ENCODE data around the gene TLE4.

The TLE4 gene

GRCh38 chr9:79682076-79682736, 110.4 kb downstream of the TLE4 start:
- no peak overlapping the region for H3K27ac ChIP-seq
- no peaks in the 10 kb centered on the region for H3K27me3 ChIP-seq (replicated peaks)
- DNase-seq, result no peak
- in situ Hi-C loops (cut with HindIII; ENCODE audit: low pct_ligation_motif_present, low sequenced_read_pairs), result no loop called here
- no peak overlapping the region for H3K4me3 ChIP-seq (ENCODE audit: low read depth, low read length)
- no peak for TF ChIP-seq CTCF (IDR thresholded peaks at IDR 0.05; ENCODE audit: low read depth, low read length, missing control alignments)
- H3K36me3 ChIP-seq (replicated peaks), result no peaks in the 10 kb centered on the region

GRCh38 chr9:79684059-79684458, 112.3 kb downstream of the TLE4 start:
- no peak for TF ChIP-seq CTCF (IDR thresholded peaks at IDR 0.05; ENCODE audit: low read depth, low read length, missing control alignments)
- H3K4me3 ChIP-seq (ENCODE audit: low read depth, low read length), result no peak overlapping the region
- no peak for DNase-seq
- H3K27me3 ChIP-seq (replicated peaks), result no peaks in the 10 kb centered on the region
- no peak overlapping the region for H3K27ac ChIP-seq
- H3K36me3 ChIP-seq (replicated peaks), result no peaks in the 10 kb centered on the region
- in situ Hi-C loops (cut with HindIII; ENCODE audit: low pct_ligation_motif_present, low sequenced_read_pairs), result no loop called here

GRCh38 chr9:79684711-79685575, 113.2 kb downstream of the TLE4 start:
- TF ChIP-seq CTCF (IDR thresholded peaks at IDR 0.05; ENCODE audit: low read depth, low read length, missing control alignments), result no peak
- Histone ChIP-seq H3K4me3 (ENCODE audit: low read depth, low read length) (no peak overlapping the region), H3K36me3 (replicated peaks) (no peaks in the 10 kb centered on the region), H3K27me3 (replicated peaks) (no peaks in the 10 kb centered on the region), H3K27ac (peak overlapping the region; percentile 85)
- in situ Hi-C loops (cut with HindIII; ENCODE audit: low pct_ligation_motif_present, low sequenced_read_pairs), result no loop called here
- peak; percentile 57 for DNase-seq

GRCh38 chr9:79685577-79685976, 113.8 kb downstream of the TLE4 start:
- no peak for TF ChIP-seq CTCF (IDR thresholded peaks at IDR 0.05; ENCODE audit: low read depth, low read length, missing control alignments)

GRCh38 chr9:79686381-79687130, 114.8 kb downstream of the TLE4 start:
- Histone ChIP-seq H3K36me3 (replicated peaks) (no peaks in the 10 kb centered on the region), H3K4me3 (ENCODE audit: low read depth, low read length) (no peak overlapping the region), H3K27me3 (replicated peaks) (no peaks in the 10 kb centered on the region), H3K27ac (peak overlapping the region; percentile 85)
- TF ChIP-seq CTCF (IDR thresholded peaks at IDR 0.05; ENCODE audit: low read depth, low read length, missing control alignments), result peak; percentile 35
- in situ Hi-C loops (cut with HindIII; ENCODE audit: low pct_ligation_motif_present, low sequenced_read_pairs), result no loop called here
- DNase-seq, result peak; percentile 85

More at GRCh38 chr9:79685577-79685976, 113.8 kb downstream of the TLE4 start:
- Histone ChIP-seq H3K27ac (peak overlapping the region; percentile 85), H3K4me3 (ENCODE audit: low read depth, low read length) (no peak overlapping the region), H3K27me3 (replicated peaks) (no peaks in the 10 kb centered on the region), H3K36me3 (replicated peaks) (no peaks in the 10 kb centered on the region)
- in situ Hi-C loops (cut with HindIII; ENCODE audit: low pct_ligation_motif_present, low sequenced_read_pairs), result no loop called here
- peak; percentile 49 for DNase-seq
